Stimulated activated CD4-positive, alpha-beta T cell treated with anti-CD3 and anti-CD28 coated beads, Interleukin-1b, Interleukin-23, amount 100 ng/mL, for 48 hours (primary cell): ENCODE data around the gene TBX20.
"Not testable (repeated sequence)": the region's sequence is repeated elsewhere in the genome, so short reads cannot be mapped to it uniquely, and the experiment has no call there.

ENCODE experiments used
- DNase-seq: peaks from one replicate; pipeline ENCODE4 v3.0.0-alpha.2; 2020

The TBX20 gene

GRCh38 chr7:35255443-35256255 is 1.7 kb upstream of the TBX20 start:
- no peak for DNase-seq

- DNase-seq = no peak
These were observed 869 bp upstream of the TBX20 start for GRCh38 chr7:35254496-35255442.

GRCh38 chr7:35253460-35253709 is 515 bp downstream of the TBX20 start:
- no peak for DNase-seq

- no peak for DNase-seq
These were observed 1.1 kb downstream of the TBX20 start for GRCh38 chr7:35252612-35253459.

GRCh38 chr7:35251606-35252310 is 2.1 kb downstream of the TBX20 start:
- no peak for DNase-seq

- DNase-seq = no peak
These were observed 3.0 kb downstream of the TBX20 start for GRCh38 chr7:35250941-35251340.

- no peak for DNase-seq
These were observed 3.4 kb downstream of the TBX20 start for GRCh38 chr7:35250452-35250851.

GRCh38 chr7:35249537-35249907 is 4.4 kb downstream of the TBX20 start:
- no peak for DNase-seq

- no peak for DNase-seq
These were observed 5.0 kb downstream of the TBX20 start for GRCh38 chr7:35248576-35249536.

- no peak for DNase-seq
These were observed 7.1 kb downstream of the TBX20 start for GRCh38 chr7:35246819-35247218.

GRCh38 chr7:35241884-35242283 is 12.0 kb downstream of the TBX20 start:
- no peak for DNase-seq

GRCh38 chr7:35241436-35241835 is 12.5 kb downstream of the TBX20 start:
- DNase-seq = no peak

GRCh38 chr7:35241008-35241407 is 12.9 kb downstream of the TBX20 start:
- DNase-seq = not testable (repeated sequence)

GRCh38 chr7:35238456-35238855 is 15.4 kb downstream of the TBX20 start:
- not testable (repeated sequence) for DNase-seq

- no peak for DNase-seq
These were observed 20.9 kb downstream of the TBX20 start for GRCh38 chr7:35232994-35233393.

- DNase-seq = not testable (repeated sequence)
These were observed 22.7 kb downstream of the TBX20 start for GRCh38 chr7:35231221-35231620.

GRCh38 chr7:35229116-35229780 is 24.7 kb downstream of the TBX20 start:
- not testable (repeated sequence) for DNase-seq

- not testable (repeated sequence) for DNase-seq
These were observed 25.3 kb downstream of the TBX20 start for GRCh38 chr7:35228496-35229051.

GRCh38 chr7:35227438-35227837 is 26.5 kb downstream of the TBX20 start:
- DNase-seq = not testable (repeated sequence)

GRCh38 chr7:35222445-35222844 is 31.5 kb downstream of the TBX20 start:
- not testable (repeated sequence) for DNase-seq
